K562 (cell line): ENCODE measurements around the gene NUB1. TPM values are rescaled to one million over a fixed set of nuclear protein-coding genes. Genes with fewer than 3 reads are reported as not detected.

Experiments
- CBX1 ChIP-seq: sonication (generic); IDR thresholded peaks from 2 replicates; pipeline ENCODE4 v1.6.1; 2016; ENCODE audit warnings: antibody characterized with exemption, low read depth, mild to moderate bottlenecking
- DACH1 ChIP-seq: fragments of 450-650 bp; IDR thresholded peaks from 2 replicates; pipeline ENCODE4 v1.6.1; 2018; ENCODE audit not compliant: partially characterized antibody
- DNMT1 ChIP-seq: fragments of 450-650 bp; IDR thresholded peaks from 2 replicates; pipeline ENCODE4 v1.6.1; 2016; ENCODE audit warnings: antibody characterized with exemption, mild to moderate bottlenecking
- EGR1 ChIP-seq: fragments of 450-650 bp; conservative IDR thresholded peaks from 2 replicates; pipeline ENCODE4 v1.6.1; 2017; ENCODE audit warnings: mild to moderate bottlenecking
- EP300 ChIP-seq: IDR thresholded peaks from 2 replicates; pipeline ENCODE4 v1.6.1; 2012; ENCODE audit warnings: low read length, improper control_type of control experiment
- L3MBTL2 ChIP-seq: fragments of 450-650 bp; IDR thresholded peaks from 2 replicates; pipeline ENCODE4 v1.6.1; 2016; ENCODE audit warnings: mild to moderate bottlenecking, moderate library complexity
- MEF2D ChIP-seq: conservative IDR thresholded peaks from 2 replicates; pipeline ENCODE4 v1.6.1; 2016; ENCODE audit warnings: low read depth, missing genetic modification characterization, missing compliant biosample characterization
- NFATC3 ChIP-seq: fragments of 450-650 bp; IDR thresholded peaks from 2 replicates; pipeline ENCODE4 v1.6.1; 2017; ENCODE audit warnings: mild to moderate bottlenecking
- NFIC ChIP-seq: fragments of 450-650 bp; IDR thresholded peaks from 2 replicates; pipeline ENCODE4 v1.6.1; 2017; ENCODE audit warnings: mild to moderate bottlenecking, inconsistent platforms
- NR2C1 ChIP-seq, 2 experiments: fragments of 450-650 bp; IDR thresholded peaks; 2 replicates each; pipeline ENCODE4 v1.6.1; 2017; ENCODE audit warnings: mild to moderate bottlenecking in 2 of 2, antibody characterized with exemption in 1 of 2, inconsistent platforms in 1 of 2, missing compliant biosample characterization in 1 of 2, missing genetic modification characterization in 1 of 2
- TBL1XR1 ChIP-seq, 2 experiments: IDR thresholded peaks; 2 replicates each; pipeline ENCODE4 v1.6.1; 2012; ENCODE audit warnings: improper control_type of control experiment in 2 of 2, low read length in 2 of 2, mild to moderate bottlenecking in 1 of 2
- ZKSCAN1 ChIP-seq: fragments of 150-350 bp; IDR thresholded peaks from 2 replicates; pipeline ENCODE4 v1.6.1; 2016; ENCODE audit warnings: low read depth, low read length
- ZNF263 ChIP-seq: sonication (generic); formaldehyde crosslinking; IDR thresholded peaks from 2 replicates; pipeline ENCODE4 v1.8.0; 2022; ENCODE audit warnings: mild to moderate bottlenecking, missing genetic modification reagents, borderline replicate concordance
- ZNF41 ChIP-seq: fragments of 250-450 bp; sonication (Bioruptor Pico); conservative IDR thresholded peaks from 2 replicates; pipeline ENCODE4 v1.4.0; 2020; ENCODE audit warnings: mild to moderate bottlenecking
- ZNF695 ChIP-seq: fragments of 450-650 bp; formaldehyde crosslinking; IDR thresholded peaks from 2 replicates; pipeline ENCODE4 v1.4.0; 2020; ENCODE audit warnings: mild to moderate bottlenecking, moderate library complexity
- polyA plus RNA-seq, 8 experiments: library from polyadenylated mRNA; depleted of rRNA in 4 of 8; stranded (reverse) in 5 of 8; unstranded in 3 of 8; fragments of >200 nt; fragmentation: Nextera tagmentation in 2 of 8; fragmentation: Illumina TruSeq in 1 of 8; extraction: Ambion mirVana in 2 of 8; extraction: Trizol in 1 of 8; gene quantifications; 2 replicates each; pipeline versions ENCODE4 v1.2.1 to v1.2.3, GENCODE V29; 2011 to 2014; ENCODE audit warnings: inconsistent platforms in 1 of 8, missing spikeins in 1 of 8
- total RNA-seq, 7 experiments: library from RNA; depleted of rRNA in 6 of 7; stranded (reverse); fragments of >200 nt in 6 of 7; fragmentation: Illumina TruSeq in 2 of 7; extraction: Trizol in 2 of 7; gene quantifications; 2 replicates each; pipeline versions ENCODE4 v1.2.1 to v1.2.3, GENCODE V29; 2011 to 2021; ENCODE audit warnings: low replicate concordance in 1 of 7
- TF ChIP-seq, protein P1 (sequence below): fragments of 450-650 bp; formaldehyde crosslinking; IDR thresholded peaks from 2 replicates; pipeline ENCODE4 v1.4.0; 2022; ENCODE audit warnings: mild to moderate bottlenecking, moderate library complexity
- TF ChIP-seq, protein P2 (sequence below): sonication (generic); formaldehyde crosslinking; IDR thresholded peaks from 2 replicates; pipeline ENCODE4 v1.8.1; 2022; ENCODE audit warnings: missing genetic modification reagents
- TF ChIP-seq, protein P3 (sequence below): sonication (generic); formaldehyde crosslinking; IDR thresholded peaks from 2 replicates; pipeline ENCODE4 v1.8.0; 2023; ENCODE audit warnings: missing genetic modification reagents, mild to moderate bottlenecking, borderline replicate concordance
- TF ChIP-seq, protein P4 (sequence below): fragments of 450-650 bp; IDR thresholded peaks from 2 replicates; pipeline ENCODE4 v1.6.1; 2017; ENCODE audit warnings: antibody characterized with exemption

Gene NUB1
- total and polyA plus RNA-seq, 9 of the 15 experiments (the other 6 are each of a cell fraction or from before 2014, with no cell fraction given), result 43.2 to 159 (median 85.2) TPM

DNA sequence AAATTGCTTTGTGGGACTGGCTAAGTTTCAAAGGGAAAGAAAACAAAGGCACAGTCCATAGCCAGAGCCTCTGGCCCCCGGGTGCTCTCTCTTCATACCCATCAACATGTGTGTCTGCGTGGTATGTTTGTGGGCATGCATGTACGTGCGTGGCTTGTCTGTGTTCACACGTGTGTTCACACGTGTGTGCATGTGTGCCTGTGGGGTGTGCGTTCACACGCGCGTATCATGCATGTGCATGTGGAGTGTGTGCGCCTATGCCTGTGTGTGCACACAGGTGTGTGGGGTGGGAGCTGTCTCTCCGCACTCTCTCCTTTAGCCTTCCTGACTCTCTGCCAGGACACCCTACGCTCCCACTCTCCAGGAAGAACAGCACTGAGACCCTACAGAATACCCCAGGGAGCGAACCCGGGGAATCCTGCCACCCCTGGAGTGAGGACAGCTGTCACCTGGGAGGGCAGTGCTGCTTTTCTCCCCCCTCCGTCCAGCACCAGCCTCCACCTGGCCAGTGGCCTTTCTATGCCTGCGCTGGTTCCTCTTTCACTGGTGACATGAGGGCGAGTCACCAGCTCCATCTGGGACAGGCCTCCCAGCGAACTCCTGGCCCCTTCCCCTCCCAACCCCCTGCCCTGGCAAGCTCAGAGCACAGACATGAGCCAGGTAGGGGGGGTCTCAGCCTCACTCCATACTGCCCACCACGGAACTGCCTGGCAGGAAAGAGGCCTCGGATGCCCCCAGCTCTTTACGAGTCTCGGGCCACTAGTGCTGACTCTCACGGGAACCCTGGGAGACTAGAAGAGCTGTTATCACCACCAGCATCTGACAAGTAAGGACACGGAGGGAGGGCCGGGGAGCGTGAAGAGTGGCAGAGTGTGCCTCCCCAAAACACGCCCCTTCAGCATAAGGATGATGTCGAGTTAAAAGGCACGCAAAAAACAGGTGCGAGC lies 51.7 kb downstream of the NUB1 start (continued):
- TF ChIP-seq, protein P1, sequence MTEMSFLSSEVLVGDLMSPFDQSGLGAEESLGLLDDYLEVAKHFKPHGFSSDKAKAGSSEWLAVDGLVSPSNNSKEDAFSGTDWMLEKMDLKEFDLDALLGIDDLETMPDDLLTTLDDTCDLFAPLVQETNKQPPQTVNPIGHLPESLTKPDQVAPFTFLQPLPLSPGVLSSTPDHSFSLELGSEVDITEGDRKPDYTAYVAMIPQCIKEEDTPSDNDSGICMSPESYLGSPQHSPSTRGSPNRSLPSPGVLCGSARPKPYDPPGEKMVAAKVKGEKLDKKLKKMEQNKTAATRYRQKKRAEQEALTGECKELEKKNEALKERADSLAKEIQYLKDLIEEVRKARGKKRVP (CRISPR knock-in tag), result no peak
- TF ChIP-seq NFATC3, result no peak
- TF ChIP-seq ZNF695, result no peak
- no peak for TF ChIP-seq ZNF41 (CRISPR knock-in tag)
- TF ChIP-seq NR2C1 (IDR thresholded peaks at IDR 0.05), result no peak
- no peak for TF ChIP-seq NR2C1 (tag; IDR thresholded peaks at IDR 0.05)
- no peak for TF ChIP-seq TBL1XR1 (IDR thresholded peaks at IDR 0.05; ENCODE audit: low read length in 2 of 2)
- TF ChIP-seq, protein P2, sequence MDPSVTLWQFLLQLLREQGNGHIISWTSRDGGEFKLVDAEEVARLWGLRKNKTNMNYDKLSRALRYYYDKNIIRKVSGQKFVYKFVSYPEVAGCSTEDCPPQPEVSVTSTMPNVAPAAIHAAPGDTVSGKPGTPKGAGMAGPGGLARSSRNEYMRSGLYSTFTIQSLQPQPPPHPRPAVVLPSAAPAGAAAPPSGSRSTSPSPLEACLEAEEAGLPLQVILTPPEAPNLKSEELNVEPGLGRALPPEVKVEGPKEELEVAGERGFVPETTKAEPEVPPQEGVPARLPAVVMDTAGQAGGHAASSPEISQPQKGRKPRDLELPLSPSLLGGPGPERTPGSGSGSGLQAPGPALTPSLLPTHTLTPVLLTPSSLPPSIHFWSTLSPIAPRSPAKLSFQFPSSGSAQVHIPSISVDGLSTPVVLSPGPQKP (CRISPR knock-in tag), result no peak
- no peak for TF ChIP-seq EP300
- no peak for TF ChIP-seq ZNF263 (CRISPR knock-in tag)
- TF ChIP-seq L3MBTL2, result peak; percentile 48
- no peak for TF ChIP-seq DNMT1
- TF ChIP-seq, protein P3, sequence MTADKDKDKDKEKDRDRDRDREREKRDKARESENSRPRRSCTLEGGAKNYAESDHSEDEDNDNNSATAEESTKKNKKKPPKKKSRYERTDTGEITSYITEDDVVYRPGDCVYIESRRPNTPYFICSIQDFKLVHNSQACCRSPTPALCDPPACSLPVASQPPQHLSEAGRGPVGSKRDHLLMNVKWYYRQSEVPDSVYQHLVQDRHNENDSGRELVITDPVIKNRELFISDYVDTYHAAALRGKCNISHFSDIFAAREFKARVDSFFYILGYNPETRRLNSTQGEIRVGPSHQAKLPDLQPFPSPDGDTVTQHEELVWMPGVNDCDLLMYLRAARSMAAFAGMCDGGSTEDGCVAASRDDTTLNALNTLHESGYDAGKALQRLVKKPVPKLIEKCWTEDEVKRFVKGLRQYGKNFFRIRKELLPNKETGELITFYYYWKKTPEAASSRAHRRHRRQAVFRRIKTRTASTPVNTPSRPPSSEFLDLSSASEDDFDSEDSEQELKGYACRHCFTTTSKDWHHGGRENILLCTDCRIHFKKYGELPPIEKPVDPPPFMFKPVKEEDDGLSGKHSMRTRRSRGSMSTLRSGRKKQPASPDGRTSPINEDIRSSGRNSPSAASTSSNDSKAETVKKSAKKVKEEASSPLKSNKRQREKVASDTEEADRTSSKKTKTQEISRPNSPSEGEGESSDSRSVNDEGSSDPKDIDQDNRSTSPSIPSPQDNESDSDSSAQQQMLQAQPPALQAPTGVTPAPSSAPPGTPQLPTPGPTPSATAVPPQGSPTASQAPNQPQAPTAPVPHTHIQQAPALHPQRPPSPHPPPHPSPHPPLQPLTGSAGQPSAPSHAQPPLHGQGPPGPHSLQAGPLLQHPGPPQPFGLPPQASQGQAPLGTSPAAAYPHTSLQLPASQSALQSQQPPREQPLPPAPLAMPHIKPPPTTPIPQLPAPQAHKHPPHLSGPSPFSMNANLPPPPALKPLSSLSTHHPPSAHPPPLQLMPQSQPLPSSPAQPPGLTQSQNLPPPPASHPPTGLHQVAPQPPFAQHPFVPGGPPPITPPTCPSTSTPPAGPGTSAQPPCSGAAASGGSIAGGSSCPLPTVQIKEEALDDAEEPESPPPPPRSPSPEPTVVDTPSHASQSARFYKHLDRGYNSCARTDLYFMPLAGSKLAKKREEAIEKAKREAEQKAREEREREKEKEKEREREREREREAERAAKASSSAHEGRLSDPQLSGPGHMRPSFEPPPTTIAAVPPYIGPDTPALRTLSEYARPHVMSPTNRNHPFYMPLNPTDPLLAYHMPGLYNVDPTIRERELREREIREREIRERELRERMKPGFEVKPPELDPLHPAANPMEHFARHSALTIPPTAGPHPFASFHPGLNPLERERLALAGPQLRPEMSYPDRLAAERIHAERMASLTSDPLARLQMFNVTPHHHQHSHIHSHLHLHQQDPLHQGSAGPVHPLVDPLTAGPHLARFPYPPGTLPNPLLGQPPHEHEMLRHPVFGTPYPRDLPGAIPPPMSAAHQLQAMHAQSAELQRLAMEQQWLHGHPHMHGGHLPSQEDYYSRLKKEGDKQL (CRISPR knock-in tag), result no peak
- no peak for TF ChIP-seq CBX1
- no peak for TF ChIP-seq DACH1
- no peak for TF ChIP-seq MEF2D (tag)
- no peak for TF ChIP-seq EGR1
- TF ChIP-seq NFIC, result no peak
- TF ChIP-seq ZKSCAN1, result no peak
- TF ChIP-seq, protein P4, sequence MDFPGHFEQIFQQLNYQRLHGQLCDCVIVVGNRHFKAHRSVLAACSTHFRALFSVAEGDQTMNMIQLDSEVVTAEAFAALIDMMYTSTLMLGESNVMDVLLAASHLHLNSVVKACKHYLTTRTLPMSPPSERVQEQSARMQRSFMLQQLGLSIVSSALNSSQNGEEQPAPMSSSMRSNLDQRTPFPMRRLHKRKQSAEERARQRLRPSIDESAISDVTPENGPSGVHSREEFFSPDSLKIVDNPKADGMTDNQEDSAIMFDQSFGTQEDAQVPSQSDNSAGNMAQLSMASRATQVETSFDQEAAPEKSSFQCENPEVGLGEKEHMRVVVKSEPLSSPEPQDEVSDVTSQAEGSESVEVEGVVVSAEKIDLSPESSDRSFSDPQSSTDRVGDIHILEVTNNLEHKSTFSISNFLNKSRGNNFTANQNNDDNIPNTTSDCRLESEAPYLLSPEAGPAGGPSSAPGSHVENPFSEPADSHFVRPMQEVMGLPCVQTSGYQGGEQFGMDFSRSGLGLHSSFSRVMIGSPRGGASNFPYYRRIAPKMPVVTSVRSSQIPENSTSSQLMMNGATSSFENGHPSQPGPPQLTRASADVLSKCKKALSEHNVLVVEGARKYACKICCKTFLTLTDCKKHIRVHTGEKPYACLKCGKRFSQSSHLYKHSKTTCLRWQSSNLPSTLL, result no peak
